GM18867 (cell line): ENCODE data around the gene EFCAB12.
A peak's percentile ranks its signal among the peaks of the same experiment; 100 is the strongest.

Experiments
- ATAC-seq: cut with Tn5 transposase; IDR thresholded peaks from one replicate; pipeline ENCODE4 v1.9.1; 2021; ENCODE audit warnings: mild to moderate bottlenecking, moderate library complexity; ENCODE audit not compliant: unreplicated experiment

Gene EFCAB12

GRCh38 chr3:129428376-129429079, at the start of gene EFCAB12:
TSS of gene EFCAB12 (minus strand) at chr3:129428636. CDS start at chr3:129428488, 148 bp downstream.
- peak; percentile 90 for ATAC-seq

DNA sequence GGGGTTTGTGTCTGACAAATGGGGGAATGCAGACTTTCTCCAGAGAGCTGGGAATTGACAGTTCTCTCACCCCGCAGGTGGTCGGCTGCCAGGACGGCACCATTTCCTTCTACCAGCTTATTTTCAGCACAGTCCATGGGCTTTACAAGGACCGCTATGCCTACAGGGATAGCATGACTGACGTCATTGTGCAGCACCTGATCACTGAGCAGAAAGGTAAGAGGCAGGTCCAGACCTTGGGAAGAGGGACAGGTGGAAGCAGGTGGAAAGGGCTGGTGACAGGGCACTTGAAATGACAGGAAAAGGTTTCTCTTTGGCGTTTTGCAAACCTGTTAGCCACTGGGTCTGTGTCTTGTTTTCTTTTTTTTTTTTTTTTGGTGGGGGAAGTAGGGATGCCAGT, 48.1 kb upstream of the EFCAB12 start:
- no peak for ATAC-seq

DNA sequence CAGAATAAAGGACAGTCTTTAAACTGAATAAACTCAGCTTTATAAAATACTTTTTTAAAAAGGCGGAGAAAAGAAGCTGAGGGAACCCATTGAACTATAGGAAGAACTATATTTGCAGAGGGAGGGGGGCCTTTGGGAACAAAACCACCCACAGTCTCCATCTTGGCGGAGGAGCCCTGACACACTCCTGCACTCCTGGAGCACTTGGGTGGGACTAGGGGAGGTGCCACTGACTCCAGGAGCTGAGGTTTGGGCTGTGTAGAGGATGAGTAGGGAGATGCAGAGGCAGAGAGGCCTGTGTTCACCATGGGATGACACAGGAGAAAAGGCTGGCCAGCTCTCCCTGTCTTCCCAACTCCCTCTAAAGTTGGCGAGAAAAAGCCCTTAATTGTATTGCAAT, 47.4 kb upstream of the EFCAB12 start:
- no peak for ATAC-seq

GRCh38 chr3:129474984-129475804, 46.8 kb upstream of the EFCAB12 start:
- no peak for ATAC-seq

- ATAC-seq, result no peak
These were observed 45.3 kb upstream of the EFCAB12 start for GRCh38 chr3:129473769-129474152.

GRCh38 chr3:129473067-129473768, 44.8 kb upstream of the EFCAB12 start:
- ATAC-seq, result no peak

GRCh38 chr3:129470861-129471260, 42.4 kb upstream of the EFCAB12 start:
- ATAC-seq, result no peak

DNA sequence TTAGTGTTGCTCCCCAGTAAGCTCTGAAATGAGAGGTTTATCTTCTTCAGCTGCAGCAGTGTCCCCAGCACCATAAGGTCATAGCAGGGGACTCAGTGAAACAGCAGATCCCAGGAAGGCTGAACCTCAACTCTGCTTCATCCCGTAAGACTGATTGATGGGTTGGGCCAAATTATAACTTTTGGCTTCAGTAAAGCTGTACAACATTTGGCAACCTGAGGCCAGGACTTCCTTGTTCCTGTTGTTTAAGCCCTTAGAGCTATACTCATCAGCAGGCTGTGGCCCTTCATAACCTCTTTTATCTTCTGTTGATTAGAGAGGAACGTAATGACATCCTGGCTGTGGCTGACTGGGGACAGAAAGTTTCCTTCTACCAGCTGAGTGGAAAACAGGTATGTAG, 40.6 kb upstream of the EFCAB12 start:
- no peak for ATAC-seq

DNA sequence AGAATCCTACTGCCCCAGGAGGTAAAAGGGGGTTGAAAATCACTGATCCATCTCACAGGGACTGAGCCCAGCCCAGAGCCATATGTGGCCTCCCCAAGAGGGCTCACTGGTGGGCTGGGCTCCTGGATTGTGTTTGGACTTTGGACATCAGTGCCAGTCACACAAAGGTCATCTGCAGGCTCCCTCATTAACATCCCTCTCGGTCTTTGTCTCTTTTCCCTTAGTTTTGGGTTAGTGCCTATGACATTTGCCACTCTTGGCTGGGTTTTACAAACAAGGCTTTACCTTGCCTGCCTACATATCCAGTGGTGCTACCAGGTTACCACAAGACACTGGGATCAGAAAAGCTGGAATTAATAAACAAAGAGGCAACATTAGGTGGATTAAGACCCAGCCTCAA, 39.5 kb upstream of the EFCAB12 start:
- no peak for ATAC-seq

- no peak for ATAC-seq
These were observed 35.3 kb upstream of the EFCAB12 start for GRCh38 chr3:129463716-129464115.

GRCh38 chr3:129463094-129463493, 34.7 kb upstream of the EFCAB12 start:
- no peak for ATAC-seq

DNA sequence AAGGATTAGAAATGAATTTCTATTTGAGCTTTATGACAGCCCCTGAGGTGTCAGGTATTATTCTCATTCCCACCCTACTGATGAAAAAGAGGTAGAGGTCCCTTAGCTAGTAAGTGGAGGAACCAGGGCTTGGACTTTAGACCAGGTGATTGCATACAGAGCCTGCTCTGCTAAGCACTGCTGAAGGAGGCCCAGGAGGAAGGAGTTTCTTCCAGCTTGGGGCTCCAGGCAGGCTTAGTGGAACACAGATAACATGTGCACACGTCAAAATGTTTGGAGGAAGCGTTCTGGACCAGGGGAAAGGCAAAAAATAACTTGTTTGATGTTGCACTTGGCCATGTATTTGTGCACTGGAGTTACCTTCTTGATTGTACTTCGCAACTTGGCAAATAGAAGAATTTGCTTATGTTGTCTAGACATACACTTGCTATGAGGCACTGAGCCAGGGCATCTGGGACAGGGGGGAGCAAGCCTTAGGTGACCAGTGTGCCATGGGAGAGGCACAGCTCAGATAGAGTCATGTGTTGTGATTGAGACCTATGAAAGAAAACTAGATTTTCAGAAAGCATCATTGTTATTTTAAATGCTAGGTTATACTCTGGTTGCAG, 34.0 kb upstream of the EFCAB12 start:
- ATAC-seq, result no peak

GRCh38 chr3:129461461-129462146, 33.2 kb upstream of the EFCAB12 start:
- no peak for ATAC-seq

DNA sequence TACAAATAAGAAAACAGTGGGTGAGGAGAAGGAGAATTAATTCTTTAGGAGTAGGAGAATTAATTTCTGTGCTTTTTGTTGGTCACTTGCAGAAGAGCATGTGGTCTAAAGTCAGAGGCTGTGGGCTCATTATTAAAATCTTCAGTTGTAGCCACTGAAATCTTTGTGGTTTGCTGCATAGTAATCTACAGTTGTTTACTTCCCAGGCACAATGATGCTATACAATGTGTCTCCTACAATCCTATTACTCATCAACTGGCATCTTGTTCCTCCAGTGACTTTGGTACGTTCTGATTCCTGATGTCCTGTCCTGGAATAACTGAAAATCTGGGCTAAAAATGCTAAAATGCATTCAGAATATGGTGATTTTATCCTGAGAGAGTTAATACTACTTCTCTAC, 32.6 kb upstream of the EFCAB12 start:
- peak; percentile 60 for ATAC-seq

DNA sequence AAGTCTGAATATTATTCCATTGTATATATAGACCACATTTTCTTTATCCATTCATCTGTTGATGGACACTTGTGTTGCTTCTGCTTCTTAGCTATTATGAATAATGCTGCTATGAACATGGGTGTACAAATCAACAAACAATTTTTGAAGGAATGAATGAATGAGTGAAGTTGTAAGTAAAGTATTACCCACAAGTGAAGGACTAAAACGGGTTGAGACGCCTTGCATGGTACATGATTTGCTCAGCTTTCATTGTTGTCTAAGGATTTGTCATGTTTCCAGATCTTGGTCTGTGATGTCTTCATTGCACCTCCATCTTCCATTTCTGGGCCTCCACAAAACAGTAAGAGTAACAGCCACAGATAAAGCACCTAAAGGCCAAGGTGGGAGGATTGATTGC, 32.1 kb upstream of the EFCAB12 start:
- peak; percentile 10 for ATAC-seq

DNA sequence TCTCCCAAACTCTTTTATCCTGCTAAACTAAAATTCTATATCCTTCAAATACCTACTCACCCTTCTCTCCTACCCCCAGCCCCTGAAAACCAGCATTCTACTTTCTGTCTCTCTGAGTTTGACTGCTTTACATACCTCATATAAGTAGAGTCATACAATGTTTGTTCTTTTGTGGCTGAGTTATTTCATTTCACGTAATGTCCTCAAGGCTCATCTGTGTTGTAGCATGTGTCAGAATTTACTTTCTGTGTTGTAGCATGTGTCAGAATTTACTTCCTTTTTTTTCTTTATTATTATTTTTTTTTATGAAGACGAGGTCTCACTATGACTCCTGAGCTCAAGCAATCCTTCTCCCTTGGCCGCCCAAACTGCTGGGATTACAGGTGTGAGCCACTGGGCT, 31.7 kb upstream of the EFCAB12 start:
- ATAC-seq, result no peak

DNA sequence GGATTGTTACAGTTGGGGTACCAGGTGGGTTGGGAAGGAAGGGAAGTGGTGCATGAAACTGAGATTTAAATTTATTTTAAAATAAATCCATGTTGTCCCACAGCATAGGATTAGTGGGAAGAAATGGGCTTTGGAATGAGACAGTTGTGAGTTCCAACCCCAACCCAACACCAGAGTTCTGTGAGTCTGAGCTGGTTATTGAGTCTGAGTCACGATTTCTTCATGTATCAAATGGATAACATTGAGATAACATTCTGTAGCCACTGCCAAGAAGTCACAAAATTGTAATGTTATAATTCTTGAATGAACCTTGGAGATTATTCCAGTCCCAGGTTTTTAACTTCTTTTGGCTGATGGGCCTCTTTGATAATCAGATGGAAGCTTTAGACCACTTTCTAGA, 25.3 kb upstream of the EFCAB12 start:
- ATAC-seq, result no peak

- no peak for ATAC-seq
These were observed 21.1 kb upstream of the EFCAB12 start for GRCh38 chr3:129449279-129450115.

GRCh38 chr3:129448186-129448895, 19.9 kb upstream of the EFCAB12 start:
- ATAC-seq, result no peak
